Gastroesophageal sphincter (tissue), 4 donors: ENCODE results near the gene ATP9A. TPM values are rescaled to one million over a fixed set of nuclear protein-coding genes. Genes with fewer than 3 reads are reported as not detected.
"Not testable (repeated sequence)": the region's sequence is repeated elsewhere in the genome, so short reads cannot be mapped to it uniquely, and the experiment has no call there.

ENCODE experiments used
- ATAC-seq: fragments of 150-250 bp; one replicate; pipeline ENCODE4 v1.9.1; 2016; ENCODE audit warnings: mild to moderate bottlenecking, moderate library complexity
- H3K27ac ChIP-seq, 4 donors: fragments of 200-600 bp; sonication (generic) in 3 of 4; 1 replicate in 3 of 4; 2 replicates in 1 of 4; pipeline ENCODE4 v1.5.1; 2016 to 2019
- H3K27me3 ChIP-seq: fragments of 200-600 bp; sonication (generic); one replicate; pipeline ENCODE4 v1.5.1; 2019
- H3K36me3 ChIP-seq, 2 donors: fragments of 200-600 bp; sonication (generic); one replicate each; pipeline ENCODE4 v1.5.1; 2019; ENCODE audit warnings: control low read depth in 1 of 2
- H3K4me1 ChIP-seq, 3 donors: fragments of 200-600 bp; sonication (generic); 1 replicate in 2 of 3; 2 replicates in 1 of 3; pipeline ENCODE4 v1.5.1; 2016 to 2019; ENCODE audit warnings: control low read depth in 2 of 3
- H3K4me3 ChIP-seq, 2 donors: fragments of 200-600 bp; sonication (generic); one replicate each; pipeline ENCODE4 v1.5.1; 2019; ENCODE audit warnings: mild to moderate bottlenecking in 1 of 2, moderate library complexity in 1 of 2
- H3K9me3 ChIP-seq, 3 donors: fragments of 200-600 bp; sonication (generic); one replicate each; pipeline ENCODE4 v1.5.1; 2017 to 2019; ENCODE audit warnings: control low read depth in 2 of 3
- CTCF ChIP-seq, 4 experiments: fragments of 200-600 bp in 2 of 4; fragments of 450-650 bp in 2 of 4; sonication (generic) in 1 of 4; IDR thresholded peaks; one replicate each; pipeline ENCODE4 v1.5.1; 2017 to 2019; ENCODE audit warnings: antibody characterized with exemption in 4 of 4, mild to moderate bottlenecking in 2 of 4, moderate library complexity in 2 of 4
- EP300 ChIP-seq: sonication (generic); formaldehyde crosslinking; IDR thresholded peaks from one replicate; pipeline ENCODE4 v1.6.1; 2017; ENCODE audit warnings: antibody characterized with exemption, mild to moderate bottlenecking
- POLR2A ChIP-seq, 2 donors: fragments of 450-650 bp; IDR thresholded peaks; one replicate each; pipeline ENCODE4 v1.6.1; 2017; ENCODE audit warnings: antibody characterized with exemption in 2 of 2, mild to moderate bottlenecking in 2 of 2, moderate library complexity in 1 of 2
- POLR2AphosphoS5 ChIP-seq: sonication (generic); formaldehyde crosslinking; IDR thresholded peaks from one replicate; pipeline ENCODE4 v1.6.1; 2017; ENCODE audit warnings: antibody characterized with exemption
- WGBS, 2 donors: methylation state at CpG; one replicate each; pipeline ENCODE4 v1.1.5; 2018; ENCODE audit warnings: low coverage in 1 of 2; 5-methylcytosine and 5-hydroxymethylcytosine counted together
- total RNA-seq, 4 donors: library from RNA; depleted of rRNA; stranded (reverse); fragments of >200 nt; gene quantifications; one replicate each; pipeline ENCODE4 v1.1.0, GENCODE V29; 2016

Gene ATP9A
- total RNA-seq, 4 donors from 2014 or later = 49.3 to 80.2 (median 57.7) TPM

DNA sequence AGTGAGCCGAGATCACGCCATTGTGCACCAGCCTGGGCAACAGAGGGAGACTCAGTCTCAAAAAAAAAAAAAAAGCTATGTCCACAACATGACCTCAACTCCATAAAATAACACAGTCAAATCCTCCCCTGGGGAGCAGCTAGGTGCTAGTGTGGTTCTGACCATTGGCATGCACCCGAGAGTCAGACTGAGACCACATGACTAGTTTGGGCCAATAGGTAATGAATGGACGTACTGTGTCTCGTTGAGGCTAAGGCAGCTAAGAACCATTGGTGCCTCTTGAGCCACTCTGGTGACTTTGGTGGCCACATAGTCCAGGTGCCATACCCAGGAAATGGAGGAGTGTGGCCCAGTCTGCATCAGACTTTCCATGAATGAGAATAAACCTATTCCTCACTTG lies 40.3 kb downstream of the ATP9A start:
- H3K4me3 ChIP-seq = no peak overlapping the region
- 90 to 91% methylated on average over 3 to 4 of the region's 5 CpGs for WGBS, 2 donors
- H3K27me3 ChIP-seq = no peaks in the 10 kb centered on the region
- no peak for ATAC-seq
- peaks cover 5 to 19% (median 9%) of the 10 kb centered on the region in 3 donors for H3K4me1 ChIP-seq
- H3K9me3 ChIP-seq = no peaks in the 10 kb centered on the region
- TF ChIP-seq CTCF (IDR thresholded peaks at IDR 0.05) = no peak
- no peak for TF ChIP-seq POLR2AphosphoS5
- no peak for TF ChIP-seq EP300
- TF ChIP-seq POLR2A (IDR thresholded peaks at IDR 0.05) = no peak
- H3K27ac ChIP-seq = no peak overlapping the region
- peaks cover 0 to 30% of the 10 kb centered on the region in 2 donors for H3K36me3 ChIP-seq

DNA sequence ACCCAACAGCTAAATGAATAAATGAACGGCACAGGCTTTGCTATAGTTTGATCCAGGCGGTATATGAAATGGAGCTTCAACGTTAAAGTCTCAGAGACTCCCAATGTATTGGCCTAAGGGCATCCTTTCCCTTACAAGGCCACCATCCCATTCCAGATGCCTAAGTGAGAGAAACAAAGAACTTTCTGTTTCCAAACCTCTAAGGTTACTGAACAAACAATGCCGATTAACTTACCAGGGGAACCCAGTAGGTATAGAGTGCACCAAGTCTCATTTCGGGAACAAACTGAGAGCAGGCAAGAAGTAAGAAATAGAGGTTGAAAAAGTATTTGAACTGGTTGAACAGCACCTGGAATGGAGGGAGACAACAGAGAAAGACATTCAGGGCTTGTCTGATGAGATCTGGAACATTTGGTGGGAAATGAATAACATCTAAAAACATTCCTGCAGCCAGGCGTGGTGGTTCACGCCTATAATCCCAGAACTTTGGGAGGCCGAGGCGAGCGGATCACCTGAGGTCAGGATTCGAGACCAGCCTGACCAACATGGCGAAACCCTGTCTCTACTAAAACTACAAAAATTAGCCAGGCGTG lies 42.5 kb downstream of the ATP9A start:
- no peak overlapping the region for H3K27ac ChIP-seq
- H3K4me1 ChIP-seq = no peaks in the 10 kb centered on the region
- peaks cover 0 to 30% of the 10 kb centered on the region in 2 donors for H3K36me3 ChIP-seq
- H3K27me3 ChIP-seq = no peaks in the 10 kb centered on the region
- no peak for ATAC-seq
- TF ChIP-seq EP300 = no peak
- no peak for TF ChIP-seq POLR2A (IDR thresholded peaks at IDR 0.05)
- TF ChIP-seq CTCF (IDR thresholded peaks at IDR 0.05) = no peak
- TF ChIP-seq POLR2AphosphoS5 = no peak
- 89 to 91% methylated on average over 10 to 13 of the region's 13 CpGs for WGBS, 2 donors
- no peaks in the 10 kb centered on the region for H3K9me3 ChIP-seq
- no peak overlapping the region for H3K4me3 ChIP-seq

DNA sequence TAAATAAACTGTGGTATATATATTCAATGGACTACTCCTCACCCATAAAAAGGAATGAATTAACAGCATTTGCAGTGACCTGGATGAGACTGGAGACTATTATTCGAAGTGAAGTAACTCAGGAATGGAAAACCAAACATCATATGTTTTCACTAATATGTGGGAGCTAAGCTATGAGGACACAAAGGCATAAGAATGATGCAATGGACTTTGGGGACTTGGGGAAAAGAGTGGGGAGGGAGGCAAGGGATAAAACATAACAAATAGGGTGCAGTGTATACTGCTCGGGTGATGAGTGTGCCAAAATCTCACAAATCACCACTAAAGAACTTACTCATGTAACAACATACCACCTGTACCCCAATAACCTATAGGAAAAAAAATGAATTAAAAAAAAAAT lies 45.2 kb downstream of the ATP9A start:
- ATAC-seq, H3K4me3 ChIP-seq, H3K27me3 ChIP-seq, H3K4me1 ChIP-seq, H3K9me3 ChIP-seq, H3K27ac ChIP-seq: not testable (repeated sequence)
- 80 to 96% methylated on average over 1 to 2 of the region's 2 CpGs for WGBS, 2 donors
- H3K36me3 ChIP-seq = peaks cover 0 to 30% of the 10 kb centered on the region in 2 donors

DNA sequence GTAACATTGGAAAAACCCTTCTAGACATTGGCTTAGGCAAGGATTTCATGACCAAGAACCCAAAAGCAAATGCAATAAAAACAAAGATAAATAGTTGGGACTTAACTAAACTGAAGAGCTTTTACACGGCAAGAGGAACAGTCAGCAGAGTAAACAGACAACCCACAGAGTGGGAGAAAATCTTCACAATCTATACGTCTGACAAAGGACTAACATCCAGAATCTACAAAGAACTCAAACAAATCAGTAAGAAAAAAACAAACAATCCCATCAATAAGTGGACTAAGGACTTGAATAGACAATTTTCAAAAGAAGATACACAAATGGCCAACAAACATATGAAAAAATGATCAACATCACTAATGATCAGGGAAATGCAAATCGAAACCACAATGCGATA lies 45.9 kb downstream of the ATP9A start:
- not testable (repeated sequence) for H3K27me3 ChIP-seq, H3K9me3 ChIP-seq, H3K27ac ChIP-seq, ATAC-seq, H3K4me1 ChIP-seq, H3K4me3 ChIP-seq
- WGBS, 2 donors = 82 to 85% methylated on average over 4 of the region's 4 CpGs
- H3K36me3 ChIP-seq = peaks cover 0 to 30% of the 10 kb centered on the region in 2 donors

GRCh38 chr20:51720854-51721253 lies 47.3 kb downstream of the ATP9A start:
- no peak for TF ChIP-seq CTCF (IDR thresholded peaks at IDR 0.05)
- no peak for TF ChIP-seq EP300
- TF ChIP-seq POLR2AphosphoS5 = no peak
- no peak for TF ChIP-seq POLR2A (IDR thresholded peaks at IDR 0.05)
- ATAC-seq = no peak
- H3K4me1 ChIP-seq = peaks cover 0 to 1% (median 0%) of the 10 kb centered on the region in 3 donors
- 81 to 88% methylated on average over 5 to 8 of the region's 8 CpGs for WGBS, 2 donors
- no peaks in the 10 kb centered on the region for H3K27me3 ChIP-seq
- no peaks in the 10 kb centered on the region for H3K9me3 ChIP-seq
- H3K36me3 ChIP-seq = peaks cover 0 to 28% of the 10 kb centered on the region in 2 donors
- H3K4me3 ChIP-seq = no peak overlapping the region
- H3K27ac ChIP-seq = no peak overlapping the region

DNA sequence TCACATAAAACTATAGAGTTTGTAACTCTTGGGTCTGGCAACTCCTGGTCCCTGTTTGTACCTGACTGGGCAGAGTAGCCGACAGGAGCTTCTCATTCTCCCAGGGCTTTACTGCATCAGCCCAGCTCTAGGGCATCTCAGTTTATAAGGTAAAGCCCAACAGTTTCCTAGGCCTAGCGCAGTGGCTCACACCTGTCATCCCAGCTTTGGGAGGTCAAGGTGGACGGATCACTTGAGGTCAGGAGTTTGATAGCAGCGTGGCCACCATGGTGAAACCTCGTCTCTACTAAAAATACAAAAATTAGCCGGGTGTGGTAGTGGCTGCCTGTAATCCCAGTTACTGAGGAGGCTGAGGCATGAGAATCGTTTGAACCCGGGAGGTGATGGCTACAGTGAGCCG lies 47.8 kb downstream of the ATP9A start:
- H3K4me1 ChIP-seq = peaks cover 0 to 6% (median 0%) of the 10 kb centered on the region in 3 donors
- H3K4me3 ChIP-seq = no peak overlapping the region
- ATAC-seq = no peak
- no peaks in the 10 kb centered on the region for H3K27me3 ChIP-seq
- H3K27ac ChIP-seq = no peak overlapping the region
- peaks cover 0 to 23% of the 10 kb centered on the region in 2 donors for H3K36me3 ChIP-seq
- TF ChIP-seq POLR2A (IDR thresholded peaks at IDR 0.05) (no peak), EP300 (no peak), CTCF (IDR thresholded peaks at IDR 0.05) (no peak), POLR2AphosphoS5 (no peak)
- no peaks in the 10 kb centered on the region for H3K9me3 ChIP-seq
- 96 to 100% methylated on average over 3 to 5 of the region's 9 CpGs for WGBS, 2 donors
